ENCODE measurements around the gene ITPRIP. TPM values are rescaled to one million over a fixed set of nuclear protein-coding genes. Genes with fewer than 3 reads are reported as not detected.
A peak's percentile ranks its signal among the peaks of the same experiment; 100 is the strongest.

The ITPRIP gene
- total and polyA plus RNA-seq, 2 donors from 2014 or later, result 9.0 to 21.6 TPM

DNA sequence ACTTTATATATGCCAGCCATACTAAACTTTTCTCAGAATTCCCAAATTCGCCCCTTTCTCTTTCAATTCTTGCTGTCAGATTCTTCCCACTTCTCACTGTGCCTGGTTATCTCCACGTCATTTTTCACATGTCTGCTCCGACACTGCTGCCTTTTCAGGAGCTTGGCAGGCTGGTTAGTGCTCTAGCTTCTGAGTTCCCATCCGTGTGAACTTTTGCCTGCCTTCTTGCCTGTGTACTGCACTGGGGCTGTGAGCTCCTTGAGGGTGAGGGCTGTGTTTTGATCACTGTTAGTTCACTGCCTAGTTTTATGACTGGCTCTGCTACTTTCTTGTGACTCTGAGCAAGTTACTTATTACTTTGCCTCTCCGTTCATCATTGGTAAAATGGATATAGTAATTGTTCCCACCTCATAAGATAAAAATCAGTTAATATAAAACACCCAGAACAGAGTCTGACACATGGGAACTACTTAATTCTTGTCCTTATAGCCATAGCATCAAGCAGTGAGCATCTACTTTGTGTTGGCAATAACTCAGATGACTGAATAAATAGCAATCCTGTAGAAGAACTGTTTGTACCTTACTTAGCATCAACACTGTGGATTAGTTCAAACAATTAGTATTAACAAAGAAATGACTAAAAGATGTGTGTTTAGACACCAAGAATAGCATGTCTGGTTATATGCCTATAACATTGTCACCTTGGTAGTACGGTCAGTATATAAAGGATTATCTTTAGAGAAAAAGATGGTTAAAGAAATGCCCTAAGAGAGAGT lies 78.1 kb downstream of the ITPRIP start:
- intact Hi-C loops (cut with DNase I), result no loop called here
- H3K36me3 ChIP-seq (ENCODE audit: control insufficient read depth in 2 of 3, insufficient read depth in 3 of 3, low read length in 3 of 3), result peaks cover 7 to 57% (median 20%) of the 10 kb centered on the region in 3 donors
- H3K4me3 ChIP-seq (ENCODE audit: low read length in 3 of 3), result peak overlapping the region in 2 of 3 donors; percentile 6 to 19
- H3K9me3 ChIP-seq (ENCODE audit: control insufficient read depth in 2 of 3, insufficient read depth in 1 of 3, low read length in 3 of 3), result no peaks in the 10 kb centered on the region
- TF ChIP-seq, protein P1, sequence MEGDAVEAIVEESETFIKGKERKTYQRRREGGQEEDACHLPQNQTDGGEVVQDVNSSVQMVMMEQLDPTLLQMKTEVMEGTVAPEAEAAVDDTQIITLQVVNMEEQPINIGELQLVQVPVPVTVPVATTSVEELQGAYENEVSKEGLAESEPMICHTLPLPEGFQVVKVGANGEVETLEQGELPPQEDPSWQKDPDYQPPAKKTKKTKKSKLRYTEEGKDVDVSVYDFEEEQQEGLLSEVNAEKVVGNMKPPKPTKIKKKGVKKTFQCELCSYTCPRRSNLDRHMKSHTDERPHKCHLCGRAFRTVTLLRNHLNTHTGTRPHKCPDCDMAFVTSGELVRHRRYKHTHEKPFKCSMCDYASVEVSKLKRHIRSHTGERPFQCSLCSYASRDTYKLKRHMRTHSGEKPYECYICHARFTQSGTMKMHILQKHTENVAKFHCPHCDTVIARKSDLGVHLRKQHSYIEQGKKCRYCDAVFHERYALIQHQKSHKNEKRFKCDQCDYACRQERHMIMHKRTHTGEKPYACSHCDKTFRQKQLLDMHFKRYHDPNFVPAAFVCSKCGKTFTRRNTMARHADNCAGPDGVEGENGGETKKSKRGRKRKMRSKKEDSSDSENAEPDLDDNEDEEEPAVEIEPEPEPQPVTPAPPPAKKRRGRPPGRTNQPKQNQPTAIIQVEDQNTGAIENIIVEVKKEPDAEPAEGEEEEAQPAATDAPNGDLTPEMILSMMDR (IDR thresholded peaks at IDR 0.05; ENCODE audit: borderline replicate concordance, extremely low read depth, insufficient read depth), result no peak
- H3K27me3 ChIP-seq (ENCODE audit: control insufficient read depth, insufficient read depth, low read length), result no peaks in the 10 kb centered on the region
- FAIRE-seq (no peak), DNase-seq (no peak)
- H3K27ac ChIP-seq (ENCODE audit: low read depth in 2 of 2, low read length in 2 of 2), result peak overlapping the region; percentile 59 to 73
- H3K4me1 ChIP-seq (ENCODE audit: control insufficient read depth in 2 of 3, insufficient read depth in 2 of 3, low read depth in 1 of 3, low read length in 3 of 3), result peaks cover 0 to 24% (median 17%) of the 10 kb centered on the region in 3 donors
- H3K9ac ChIP-seq (ENCODE audit: low read length in 3 of 3), result peak overlapping the region in 2 of 3 donors; percentile 13 to 31

Small RNA genes lying within 50 kb of the gene (microRNA-seq; reads per million reads assigned to microRNA genes)
- not detected for gene MIR4482

Other genes with a start within 250 kb of the ITPRIP start
- gene SFR1, start 216.3 kb downstream of the ITPRIP start, total RNA-seq, result 9.3 TPM
- 7.3 TPM for gene SFR1, start 216.3 kb downstream of the ITPRIP start, polyA plus RNA-seq (ENCODE audit: insufficient read depth, low read depth, low replicate concordance)
- 7.2 TPM for gene CFAP43, start 106.1 kb downstream of the ITPRIP start, total RNA-seq
- gene CFAP43, start 106.1 kb downstream of the ITPRIP start, polyA plus RNA-seq (ENCODE audit: insufficient read depth, low read depth, low replicate concordance), result 3.1 TPM
- gene GSTO1, start 83.6 kb downstream of the ITPRIP start, total RNA-seq, result 83.7 TPM
- 263 TPM for gene GSTO1, start 83.6 kb downstream of the ITPRIP start, polyA plus RNA-seq (ENCODE audit: insufficient read depth, low read depth, low replicate concordance)
- gene GSTO2, start 69.3 kb downstream of the ITPRIP start, total RNA-seq, result 22.3 TPM
- gene GSTO2, start 69.3 kb downstream of the ITPRIP start, polyA plus RNA-seq (ENCODE audit: insufficient read depth, low read depth, low replicate concordance), result 56.7 TPM
- 0.35 TPM for gene CFAP58, start 15.4 kb upstream of the ITPRIP start, total RNA-seq
- gene CFAP58, start 15.4 kb upstream of the ITPRIP start, polyA plus RNA-seq (ENCODE audit: insufficient read depth, low read depth, low replicate concordance), result 0.19 TPM